GM21786 (cell line): Measurements from ENCODE around the gene CBFA2T2.
"Not testable (repeated sequence)": the region's sequence is repeated elsewhere in the genome, so short reads cannot be mapped to it uniquely, and the experiment has no call there.

ENCODE experiments used
- ATAC-seq: cut with Tn5 transposase; IDR thresholded peaks from one replicate; pipeline ENCODE4 v1.9.1; 2021; ENCODE audit not compliant: unreplicated experiment

CBFA2T2 gene

GRCh38 chr20:33621717-33622400 is 132.0 kb downstream of the CBFA2T2 start:
- no peak for ATAC-seq

- no peak for ATAC-seq
Observed at GRCh38 chr20:33622705-33623365, 132.9 kb downstream of the CBFA2T2 start.

- no peak for ATAC-seq
Observed at GRCh38 chr20:33624399-33624798, 134.5 kb downstream of the CBFA2T2 start.

- no peak for ATAC-seq
Observed at GRCh38 chr20:33626190-33626589, 136.3 kb downstream of the CBFA2T2 start.

GRCh38 chr20:33627577-33628216 is 137.8 kb downstream of the CBFA2T2 start:
- no peak for ATAC-seq

- ATAC-seq: no peak
Observed at GRCh38 chr20:33629533-33629932, 139.6 kb downstream of the CBFA2T2 start.

- no peak for ATAC-seq
Observed at GRCh38 chr20:33629979-33630378, 140.1 kb downstream of the CBFA2T2 start.

GRCh38 chr20:33630507-33630906 is 140.6 kb downstream of the CBFA2T2 start:
- ATAC-seq: no peak

- ATAC-seq: not testable (repeated sequence)
Observed at GRCh38 chr20:33631910-33632309, 142.0 kb downstream of the CBFA2T2 start.

GRCh38 chr20:33635341-33635740 is 145.4 kb downstream of the CBFA2T2 start:
- no peak for ATAC-seq

- ATAC-seq: no peak
Observed at GRCh38 chr20:33636776-33637175, 146.9 kb downstream of the CBFA2T2 start.

GRCh38 chr20:33640287-33640686 is 150.4 kb downstream of the CBFA2T2 start:
- no peak for ATAC-seq

GRCh38 chr20:33644313-33645071 is 154.6 kb downstream of the CBFA2T2 start:
- ATAC-seq: no peak

- no peak for ATAC-seq
Observed at GRCh38 chr20:33645072-33645358, 155.1 kb downstream of the CBFA2T2 start.

GRCh38 chr20:33645396-33645795 is 155.5 kb downstream of the CBFA2T2 start:
- ATAC-seq: no peak

GRCh38 chr20:33646191-33646590 is 156.3 kb downstream of the CBFA2T2 start:
- ATAC-seq: no peak

GRCh38 chr20:33646959-33647602 is 157.2 kb downstream of the CBFA2T2 start:
- ATAC-seq: not testable (repeated sequence)

- peak; percentile 85 for ATAC-seq
Observed at GRCh38 chr20:33647603-33648395, 157.9 kb downstream of the CBFA2T2 start.

- ATAC-seq: no peak
Observed at GRCh38 chr20:33648396-33649004, 158.6 kb downstream of the CBFA2T2 start.

- no peak for ATAC-seq
Observed at GRCh38 chr20:33649201-33649681, 159.3 kb downstream of the CBFA2T2 start.
